ENCODE measurements around the gene DENND1B.
"Not testable (repeated sequence)": the region's sequence is repeated elsewhere in the genome, so short reads cannot be mapped to it uniquely, and the experiment has no call there.

DENND1B gene

GRCh38 chr1:197782722-197783360, 7.6 kb upstream of the DENND1B start:
- DNase-seq, result no peak

- DNase-seq, result no peak
Measured at GRCh38 chr1:197781968-197782721, 6.9 kb upstream of the DENND1B start.

- no peak for DNase-seq
Measured at GRCh38 chr1:197779921-197780320, 4.6 kb upstream of the DENND1B start.

GRCh38 chr1:197778366-197778945, 3.2 kb upstream of the DENND1B start:
- DNase-seq, result no peak

- no peak for DNase-seq
Measured at GRCh38 chr1:197776351-197777105, 1.2 kb upstream of the DENND1B start.

- peak; percentile 79 for DNase-seq
Measured at GRCh38 chr1:197774466-197775281, 606 bp downstream of the DENND1B start.

GRCh38 chr1:197773856-197774255, 1.4 kb downstream of the DENND1B start:
- no peak for DNase-seq

- no peak for DNase-seq
Measured at GRCh38 chr1:197771904-197772556, 3.2 kb downstream of the DENND1B start.

GRCh38 chr1:197771386-197771785, 3.9 kb downstream of the DENND1B start:
- no peak for DNase-seq

- DNase-seq, result no peak
Measured at GRCh38 chr1:197770243-197770642, 5.0 kb downstream of the DENND1B start.

- no peak for DNase-seq
Measured at GRCh38 chr1:197769287-197769686, 6.0 kb downstream of the DENND1B start.

- no peak for DNase-seq
Measured at GRCh38 chr1:197768014-197768805, 7.1 kb downstream of the DENND1B start.

GRCh38 chr1:197763769-197764168, 11.5 kb downstream of the DENND1B start:
- DNase-seq, result no peak

GRCh38 chr1:197763307-197763706, 12.0 kb downstream of the DENND1B start:
- DNase-seq, result no peak

- no peak for DNase-seq
Measured at GRCh38 chr1:197761654-197762053, 13.6 kb downstream of the DENND1B start.

- DNase-seq, result not testable (repeated sequence)
Measured at GRCh38 chr1:197755553-197755952, 19.7 kb downstream of the DENND1B start.

- not testable (repeated sequence) for DNase-seq
Measured at GRCh38 chr1:197752652-197753164, 22.6 kb downstream of the DENND1B start.

GRCh38 chr1:197750366-197750765, 24.9 kb downstream of the DENND1B start:
- no peak for DNase-seq

GRCh38 chr1:197745911-197746310, 29.4 kb downstream of the DENND1B start:
- no peak for DNase-seq

GRCh38 chr1:197744979-197745378, 30.3 kb downstream of the DENND1B start:
- DNase-seq, result no peak

- no peak for DNase-seq
Measured at GRCh38 chr1:197743578-197743977, 31.7 kb downstream of the DENND1B start.

All from right forelimb (tissue), 1 donor.